CD4-positive, alpha-beta T cell treated with Interferon alpha-2 for 1 hour (primary cell): ENCODE measurements around the gene KY.

Source experiments
- DNase-seq, 2 donors: peaks; one replicate each; pipeline ENCODE4 v3.0.0-alpha.2; 2020 to 2022

KY gene, protein sequence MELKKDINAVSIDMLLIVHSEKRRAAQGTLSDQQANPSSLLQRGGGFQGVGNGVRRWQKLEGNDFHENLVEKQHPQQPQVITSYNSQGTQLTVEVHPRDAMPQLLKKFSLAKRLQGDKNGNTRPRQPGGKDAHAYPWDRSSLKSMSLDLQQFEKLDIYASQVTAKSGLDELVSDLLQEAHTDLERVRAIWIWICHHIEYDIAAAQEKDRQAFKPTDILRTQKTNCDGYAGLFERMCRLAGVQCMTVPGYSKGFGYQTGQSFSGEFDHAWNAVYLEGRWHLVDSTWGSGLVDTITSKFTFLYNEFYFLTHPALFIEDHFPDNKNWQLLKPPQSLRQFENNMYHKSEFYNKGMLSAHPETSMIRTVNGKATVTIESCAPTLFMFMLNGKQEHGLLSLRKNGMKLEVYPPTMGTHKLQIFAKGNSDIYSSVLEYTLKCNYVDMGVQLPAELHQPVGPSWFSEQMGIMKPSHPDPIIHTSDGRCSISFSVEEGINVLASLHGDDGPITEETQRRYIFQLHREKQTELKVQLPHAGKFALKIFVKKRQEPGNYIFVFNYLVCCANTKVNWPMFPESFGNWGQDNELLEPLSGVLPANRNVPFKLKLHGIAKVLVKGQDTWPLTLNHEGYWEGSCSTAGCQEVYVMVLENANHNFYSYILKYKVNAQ

GRCh38 chr3:134650431-134651346 lies at the start of gene KY:
Gene KY, minus strand, starts transcription at chr3:134651022. Its CDS starts 62 bp downstream, at chr3:134650960.
- no peak for DNase-seq

- DNase-seq, result no peak
Measured at GRCh38 chr3:134699721-134700120, 48.9 kb upstream of the KY start.

DNA sequence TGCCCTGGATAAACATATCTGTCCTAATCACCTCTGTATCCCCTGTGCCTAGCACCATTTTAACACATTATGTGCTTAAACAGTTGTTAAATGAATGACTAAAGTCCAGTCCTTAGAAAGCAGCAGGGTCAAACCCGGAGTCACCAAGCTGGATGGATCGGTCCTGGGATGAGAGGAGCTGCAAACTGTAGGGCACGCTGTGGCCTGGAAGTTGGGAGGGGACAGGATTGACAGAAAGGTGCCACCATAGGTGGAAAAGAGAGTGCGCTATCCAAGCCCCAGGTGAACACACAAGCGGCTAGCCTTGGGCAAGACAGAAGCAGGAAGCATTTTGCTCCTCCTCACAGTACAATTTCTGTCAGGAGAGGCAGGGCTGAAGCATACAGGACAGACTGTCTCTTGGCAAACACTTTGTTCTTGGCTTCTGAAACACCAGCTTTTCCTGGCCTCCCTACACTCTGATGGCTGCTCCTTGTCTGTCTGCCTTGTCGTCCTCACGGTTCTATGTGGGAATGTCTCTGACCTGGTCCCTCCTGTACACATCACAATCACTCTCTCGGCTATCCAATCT lies 48.4 kb upstream of the KY start:
- DNase-seq, result no peak

DNA sequence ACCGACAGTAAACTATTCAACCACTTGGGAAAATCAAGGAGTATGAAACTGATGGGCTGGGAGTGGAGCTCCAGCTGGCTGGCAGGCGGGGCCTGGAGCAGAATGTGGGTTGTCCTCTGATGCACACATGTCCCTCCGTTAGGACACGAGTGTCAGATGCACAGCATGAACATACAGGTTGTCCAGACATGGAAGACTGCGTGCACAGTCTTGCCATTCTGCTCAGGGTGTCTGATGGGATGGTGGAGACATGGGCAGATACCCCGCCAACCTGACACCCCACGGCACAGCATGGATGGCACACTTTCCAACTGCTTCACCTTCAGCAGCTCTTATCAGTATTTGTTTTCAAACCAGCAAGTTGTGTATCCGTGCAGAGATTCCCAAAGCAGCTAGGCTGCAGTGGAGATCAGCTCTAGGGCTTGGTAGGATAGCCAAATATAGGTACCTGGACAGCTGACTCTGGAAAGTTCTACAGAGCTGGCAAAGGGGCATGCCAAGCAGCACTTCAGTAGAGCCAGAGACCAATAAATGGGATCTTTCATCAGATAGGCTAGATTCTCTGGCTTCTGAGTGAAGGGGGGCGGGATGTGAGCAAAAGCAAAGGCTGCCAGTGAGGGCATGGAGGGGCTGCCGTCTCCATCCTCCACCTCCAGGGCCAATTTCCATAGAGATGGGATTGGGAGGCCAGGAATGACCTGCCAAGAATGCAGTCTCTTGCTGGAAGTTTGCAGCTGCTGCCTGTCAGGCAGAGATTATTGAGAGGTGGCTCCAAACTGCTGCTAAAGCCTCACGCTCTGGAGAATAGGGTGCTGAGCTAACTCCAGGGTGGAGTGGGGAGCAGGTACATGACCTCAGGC lies 47.2 kb upstream of the KY start:
- DNase-seq, result no peak

DNA sequence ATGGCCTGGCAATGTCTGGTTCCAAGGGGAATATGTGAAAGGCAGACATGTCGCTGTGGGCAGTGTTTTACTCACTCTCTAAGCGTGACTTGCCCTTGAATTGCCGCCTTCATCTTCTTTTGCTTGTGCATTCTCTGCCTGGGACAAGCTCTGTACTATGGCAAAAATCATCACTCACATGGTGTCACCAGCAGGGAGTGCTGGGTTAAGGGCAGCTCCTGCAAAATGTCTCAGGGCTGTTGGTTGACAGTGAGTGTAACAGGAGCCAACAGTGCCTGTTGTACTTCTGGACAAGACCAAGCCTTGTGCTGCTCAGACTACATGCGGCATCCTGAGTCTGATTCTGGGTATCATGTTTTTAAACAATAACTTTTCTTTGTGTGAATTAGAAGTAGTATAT lies 45.3 kb upstream of the KY start:
- no peak for DNase-seq

DNA sequence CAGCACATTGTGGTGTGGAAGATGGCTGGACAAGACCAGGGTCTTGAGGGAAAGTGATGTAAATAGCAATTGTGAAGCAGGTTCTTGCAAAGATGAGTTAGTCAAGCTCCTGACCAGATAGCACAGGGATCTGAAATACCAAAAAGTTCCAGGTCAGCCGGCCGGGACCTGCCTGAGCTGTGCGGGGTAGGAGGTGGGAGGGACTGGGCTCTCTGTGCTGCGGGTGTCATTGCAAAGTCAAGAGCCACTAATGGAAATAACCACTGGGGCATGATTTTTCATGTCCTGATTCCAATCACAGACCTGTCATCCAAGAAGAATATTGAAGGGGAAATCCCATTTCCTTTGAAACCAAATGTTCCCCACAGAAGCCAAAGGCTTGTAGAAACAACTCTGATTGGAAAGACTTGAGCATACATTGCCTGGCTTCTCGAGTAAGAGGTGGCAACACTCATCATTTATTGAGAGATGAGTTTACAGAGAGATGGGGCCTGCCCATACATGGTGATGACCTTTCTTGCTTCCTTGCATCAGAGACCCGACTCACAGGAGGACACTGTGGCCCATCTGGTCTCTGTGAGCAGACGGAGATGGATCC lies 44.2 kb upstream of the KY start:
- DNase-seq, result no peak

DNA sequence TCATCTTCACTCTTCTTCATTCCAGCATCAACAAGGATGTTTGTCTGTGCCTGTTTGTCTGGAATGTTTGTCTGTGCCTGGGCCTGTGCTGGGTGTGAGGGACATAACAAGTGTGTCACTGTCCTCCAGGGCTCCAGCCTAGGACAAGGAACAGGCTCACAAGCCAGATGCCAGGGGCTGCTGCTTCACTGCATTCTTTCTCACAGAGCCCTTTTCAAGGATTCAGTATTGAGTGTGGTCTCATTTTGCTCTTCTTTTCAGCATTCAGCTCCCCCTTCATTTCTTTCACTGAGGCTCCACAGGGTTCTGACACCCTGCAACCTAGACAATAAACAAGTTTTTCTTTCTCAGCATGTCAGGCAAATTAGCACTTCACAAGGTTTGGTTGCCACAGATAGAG lies 43.6 kb upstream of the KY start:
- DNase-seq, result no peak

DNA sequence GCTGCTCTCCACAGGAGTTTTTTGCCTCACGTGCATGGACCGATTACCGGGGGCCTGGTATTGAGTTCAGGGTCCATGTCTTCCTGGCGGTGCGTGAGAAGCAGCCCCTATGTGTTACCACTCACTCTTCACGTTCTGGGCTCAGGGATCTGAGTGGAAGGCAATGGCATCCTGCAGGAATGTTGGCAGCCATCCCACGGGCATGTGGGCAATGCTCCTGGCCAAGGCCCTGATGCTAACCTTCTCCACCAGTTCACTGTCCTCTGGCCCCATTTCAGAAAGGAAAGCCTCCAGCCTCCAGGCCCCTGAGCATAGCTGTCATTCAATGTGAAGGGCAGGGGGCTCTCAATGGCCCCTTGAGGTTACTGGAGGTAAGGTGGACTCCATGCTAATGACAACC lies 43.0 kb upstream of the KY start:
- DNase-seq, result no peak

DNA sequence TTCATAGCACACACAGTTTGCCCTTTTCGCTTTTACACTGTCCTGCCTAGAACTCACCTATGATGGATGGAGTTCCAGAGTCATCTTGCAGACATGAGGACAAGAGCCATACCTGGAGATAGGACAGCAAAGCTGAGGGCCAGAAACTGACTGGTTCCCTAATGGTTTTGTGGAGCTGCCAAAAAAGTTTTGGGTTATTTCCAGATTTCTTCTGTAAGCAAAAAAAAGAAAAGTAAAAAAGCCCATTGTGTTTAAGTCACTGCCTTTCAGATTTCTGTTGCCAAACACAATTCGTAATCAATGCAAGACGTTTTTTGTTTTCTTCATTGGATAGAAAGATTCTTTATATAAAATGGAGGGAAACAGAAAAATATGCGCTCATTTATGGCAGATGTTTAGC lies 42.4 kb upstream of the KY start:
- DNase-seq, result no peak

DNA sequence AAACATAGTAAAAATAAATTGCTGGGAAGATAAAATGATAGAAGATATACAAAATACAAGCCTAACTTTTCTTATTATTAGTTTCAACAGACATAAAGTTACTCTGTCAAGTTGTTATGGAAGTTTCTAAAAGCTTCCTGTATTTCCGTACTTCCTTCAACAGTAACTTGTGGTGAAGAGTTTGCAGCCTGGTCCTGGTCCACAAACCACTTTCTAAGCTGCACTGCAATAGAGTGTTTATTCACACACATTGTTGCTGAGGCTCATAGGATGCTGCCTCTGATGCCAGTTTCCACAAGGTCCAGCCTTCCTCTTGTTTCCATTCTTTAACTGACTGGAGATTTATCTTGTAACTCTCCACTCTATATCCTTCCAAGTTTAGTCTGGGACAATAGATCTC lies 39.4 kb upstream of the KY start:
- no peak for DNase-seq

DNA sequence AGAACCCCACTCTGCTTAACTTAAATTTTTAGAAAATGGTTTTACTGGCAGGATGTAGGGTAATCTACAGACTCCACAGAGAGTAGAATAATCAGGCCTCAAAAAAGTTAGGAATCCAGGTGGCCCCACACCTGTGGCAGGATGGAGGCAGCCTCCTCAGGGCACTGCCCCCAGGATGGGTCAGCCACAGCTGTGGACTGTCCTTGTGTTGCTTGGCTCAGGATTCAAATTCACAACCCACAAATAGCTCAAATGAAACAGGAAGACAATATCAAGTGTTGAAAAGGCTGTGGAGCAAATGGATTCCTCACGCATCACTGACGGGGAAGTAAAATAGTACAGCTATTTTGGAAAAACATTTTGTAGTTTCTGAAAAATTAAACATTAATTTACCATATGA lies 36.8 kb upstream of the KY start:
- DNase-seq, result no peak

- DNase-seq, result no peak
Measured at GRCh38 chr3:134685929-134686802, 35.3 kb upstream of the KY start.

GRCh38 chr3:134682196-134682880 lies 31.5 kb upstream of the KY start:
- DNase-seq, result no peak

DNA sequence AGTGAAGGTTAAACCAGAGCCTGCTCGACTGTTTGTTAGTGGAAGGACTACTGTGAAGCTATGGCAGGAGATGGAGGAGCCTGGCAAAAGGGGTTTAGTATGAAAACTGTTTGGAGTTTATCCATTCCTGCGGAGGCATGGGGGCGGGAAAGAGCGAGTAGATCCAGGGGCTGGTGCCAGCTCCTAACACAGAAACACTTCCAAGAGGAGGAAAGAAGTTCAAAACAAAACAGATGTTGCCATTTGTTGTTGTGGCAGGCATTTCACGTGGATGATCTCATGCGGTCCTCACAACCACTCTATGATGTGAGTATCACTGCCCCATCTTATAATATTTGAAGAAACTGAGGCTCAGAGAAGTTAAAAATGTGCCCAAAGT lies 30.7 kb upstream of the KY start:
- DNase-seq, result no peak

- DNase-seq, result no peak
Measured at GRCh38 chr3:134680796-134681521, 30.1 kb upstream of the KY start.

DNA sequence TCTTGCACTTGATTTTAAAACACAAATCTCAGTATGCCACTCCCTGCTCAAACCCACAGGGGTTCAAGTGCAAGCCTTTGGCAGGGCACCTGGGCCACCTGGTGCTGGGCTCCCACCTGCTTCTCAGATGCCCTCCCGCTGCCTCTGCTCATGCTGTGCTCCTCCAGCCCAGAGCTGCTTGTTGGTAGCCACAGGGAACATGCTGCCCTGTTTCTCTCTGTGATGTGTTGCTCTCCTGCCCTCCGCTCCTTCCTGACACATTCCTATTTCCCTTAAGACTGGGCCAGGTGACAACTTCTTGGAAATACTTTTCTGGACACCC lies 27.1 kb upstream of the KY start:
- DNase-seq, result no peak

- no peak for DNase-seq
Measured at GRCh38 chr3:134677196-134677986, 26.6 kb upstream of the KY start.

GRCh38 chr3:134675726-134676256 lies 25.0 kb upstream of the KY start:
- no peak for DNase-seq
